Cerebellar cortex (tissue), 1 donor: Measurements from ENCODE around the gene SYDE2.
"Not testable (repeated sequence)": the region's sequence is repeated elsewhere in the genome, so short reads cannot be mapped to it uniquely, and the experiment has no call there.

Experiments
- DNase-seq: peaks from one replicate; pipeline ENCODE4 v3.0.0-alpha.2; 2015; ENCODE audit warnings: low spot score

SYDE2 gene

GRCh38 chr1:85174503-85174902 is 26.3 kb downstream of the SYDE2 start:
- no peak for DNase-seq

GRCh38 chr1:85172684-85173337 is 28.0 kb downstream of the SYDE2 start:
- no peak for DNase-seq

DNA sequence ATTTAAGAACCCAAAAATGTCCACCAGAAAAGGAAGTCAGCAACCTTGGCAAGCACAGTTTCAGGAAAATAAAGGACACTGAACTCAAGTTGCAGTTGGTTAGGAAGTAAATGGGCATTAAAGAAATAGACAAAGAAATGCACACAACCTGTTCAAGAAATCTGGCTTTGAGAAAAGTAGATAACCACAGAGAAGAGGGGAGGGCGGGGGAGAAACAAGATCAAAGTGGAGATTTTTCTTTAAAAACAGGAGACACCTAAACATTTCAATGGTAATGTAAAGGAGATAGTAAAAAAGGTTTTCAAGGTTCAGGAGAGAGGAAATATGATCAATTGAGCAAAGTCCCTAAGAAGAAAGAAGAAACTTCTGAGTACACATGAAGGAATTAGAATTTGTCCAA is 29.1 kb downstream of the SYDE2 start:
- no peak for DNase-seq

DNA sequence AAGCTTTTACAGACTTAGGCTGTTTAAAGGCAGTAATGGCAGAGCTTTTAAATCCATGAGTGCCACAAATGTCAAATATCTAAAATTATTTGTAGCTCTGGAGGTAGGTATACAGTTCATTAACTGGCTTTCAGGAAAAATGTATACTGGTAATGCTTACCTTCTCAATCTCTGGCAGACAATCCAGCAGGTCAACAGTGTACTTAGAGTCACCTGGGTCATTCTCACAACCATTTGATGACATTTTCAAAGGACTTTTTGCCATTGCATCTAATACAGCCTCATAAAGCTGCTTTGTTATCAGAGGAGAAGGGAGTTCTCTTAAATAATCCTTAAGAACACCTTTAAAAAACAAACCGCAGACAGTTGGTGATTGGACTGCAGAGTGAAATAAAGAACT is 31.9 kb downstream of the SYDE2 start:
- DNase-seq: no peak

DNA sequence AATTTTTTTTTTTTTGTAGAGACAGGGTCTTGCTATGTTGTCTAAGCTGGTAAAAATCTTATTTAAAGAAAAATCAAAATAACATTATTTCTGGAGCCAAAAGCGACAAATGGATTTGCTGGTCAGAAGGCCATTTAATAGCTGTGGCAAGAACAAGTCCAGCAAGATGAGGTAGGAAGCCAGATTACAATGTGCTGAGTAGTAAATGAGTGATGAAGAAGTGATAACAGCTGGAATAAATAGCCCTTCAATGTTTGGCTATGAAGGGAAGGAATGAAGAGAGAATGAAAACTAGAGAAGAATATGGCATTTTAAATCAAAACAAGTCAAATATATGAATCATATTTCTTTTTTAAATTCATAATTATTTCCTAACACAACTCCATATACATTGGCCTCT is 34.5 kb downstream of the SYDE2 start:
- no peak for DNase-seq

- no peak for DNase-seq
Measured at GRCh38 chr1:85158910-85159309, 41.9 kb downstream of the SYDE2 start.

DNA sequence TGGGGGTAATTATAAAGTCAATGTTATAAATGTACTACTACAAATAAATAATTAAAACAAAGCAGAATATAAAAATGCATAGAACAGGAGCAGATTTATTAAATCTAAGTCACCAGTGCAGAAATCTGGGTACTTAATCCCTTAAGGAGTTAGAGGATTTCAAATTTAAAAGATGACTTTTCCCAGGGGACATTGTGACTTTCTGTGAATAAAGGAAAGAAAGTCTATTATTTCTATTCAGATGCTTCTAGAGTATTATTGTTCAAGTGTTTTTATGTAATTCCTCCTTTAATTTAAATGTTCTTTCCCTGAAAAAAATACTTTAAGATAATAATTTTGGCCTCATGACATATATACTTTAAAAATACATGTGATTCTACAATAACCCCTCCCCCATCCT is 43.4 kb downstream of the SYDE2 start:
- no peak for DNase-seq

- no peak for DNase-seq
Measured at GRCh38 chr1:85153149-85153891, 47.5 kb downstream of the SYDE2 start.

DNA sequence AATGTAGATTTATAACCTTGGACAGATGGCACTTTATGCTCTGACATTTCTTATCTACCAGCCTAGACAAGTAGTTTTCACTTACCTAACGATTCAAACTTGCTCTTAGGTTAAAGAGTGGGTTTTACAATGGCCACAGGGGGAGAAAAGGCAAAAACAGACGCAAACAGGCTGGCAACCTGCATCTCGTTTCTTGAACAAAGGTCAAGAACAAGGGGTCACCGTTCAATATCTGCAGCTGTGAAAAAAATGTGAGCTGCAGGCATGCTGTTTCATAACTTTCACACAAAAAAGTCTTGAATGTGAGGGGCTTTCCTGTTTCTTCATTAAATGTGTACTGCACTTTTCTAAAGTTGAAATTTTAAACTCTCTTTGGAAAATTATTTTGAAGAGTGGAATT is 49.4 kb downstream of the SYDE2 start:
- DNase-seq: no peak

GRCh38 chr1:85149805-85150204 is 51.0 kb downstream of the SYDE2 start:
- no peak for DNase-seq

DNA sequence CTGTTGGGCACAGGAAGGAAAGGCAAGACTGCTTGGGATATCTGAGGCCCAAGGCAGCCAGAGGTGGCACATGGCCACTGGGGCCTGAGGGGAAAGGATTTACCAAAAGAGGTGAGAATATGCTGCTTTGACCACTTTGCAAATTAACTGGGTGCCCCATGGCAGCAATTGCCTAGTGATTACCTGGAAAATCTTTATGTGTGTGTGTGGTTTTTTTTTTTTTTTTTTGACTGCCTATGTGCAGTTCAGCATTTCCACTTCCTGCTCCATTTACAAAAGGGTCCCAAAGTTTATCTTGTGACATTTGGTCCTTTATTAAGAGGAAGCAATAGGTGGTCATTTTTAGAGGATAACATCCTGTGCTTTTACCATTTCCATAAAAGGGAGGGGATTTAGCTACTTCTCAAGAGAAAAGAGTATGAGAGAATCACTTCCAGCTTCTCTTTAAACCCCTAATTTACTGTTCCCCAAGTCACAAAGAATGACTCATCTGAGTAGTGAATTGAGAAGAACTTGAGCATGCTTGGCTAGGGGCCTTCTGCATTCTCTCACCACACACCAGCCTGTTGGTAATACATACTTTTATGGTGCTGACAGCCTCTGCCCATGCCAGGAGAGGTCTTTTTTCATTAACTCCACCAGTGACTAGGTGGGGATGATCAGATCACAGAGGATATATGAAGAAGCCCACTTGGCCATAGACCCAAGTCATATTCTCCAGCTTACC is 52.1 kb downstream of the SYDE2 start:
- no peak for DNase-seq

DNA sequence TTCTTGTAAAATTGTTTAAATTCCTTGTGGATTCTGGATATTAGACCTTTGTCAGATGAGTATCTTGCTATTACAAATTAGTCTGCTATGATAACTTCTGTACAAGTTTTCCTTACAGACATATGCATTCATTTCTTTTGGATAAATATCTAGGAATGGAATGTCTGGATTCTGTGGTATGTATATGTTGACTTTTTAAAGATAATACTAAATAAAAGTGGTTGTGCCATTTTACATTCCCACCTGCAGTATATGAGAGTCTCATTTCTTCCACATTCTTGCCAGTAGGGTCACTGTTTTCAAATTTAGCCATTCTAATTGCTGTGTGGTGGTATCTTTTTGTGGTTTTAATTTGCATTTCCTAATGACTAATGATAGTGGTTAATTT is 53.9 kb downstream of the SYDE2 start:
- DNase-seq: no peak

DNA sequence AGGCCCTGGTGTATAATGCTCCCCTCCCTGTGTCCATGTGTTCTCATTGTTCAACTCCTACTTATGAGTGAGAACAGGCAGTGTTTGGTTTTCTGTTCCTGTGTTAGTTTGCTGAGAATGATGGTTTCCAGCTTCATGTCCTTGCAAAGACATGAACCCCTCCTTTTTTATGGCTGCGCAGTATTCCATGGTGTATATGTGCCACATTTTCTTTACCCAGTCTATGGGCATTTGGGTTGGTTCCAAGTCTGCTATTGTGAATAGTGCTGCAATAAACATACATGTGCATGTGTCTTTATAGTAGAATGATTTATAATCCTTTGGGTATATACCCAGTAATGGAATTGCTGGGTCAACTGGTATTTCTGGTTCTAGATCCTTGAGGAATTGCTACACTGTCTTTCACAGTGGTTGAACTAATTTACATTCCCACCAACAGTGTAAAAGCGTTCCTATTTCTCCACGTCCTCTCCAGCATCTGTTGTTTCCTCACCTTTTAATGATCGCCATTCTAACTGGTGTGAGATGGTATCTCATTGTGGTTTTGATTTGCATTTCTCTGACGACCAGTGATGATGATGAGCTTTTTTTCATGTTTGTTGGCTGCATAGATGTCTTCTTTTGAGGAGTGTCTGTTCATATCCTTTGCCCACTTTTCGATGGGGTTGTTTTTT is 54.4 kb downstream of the SYDE2 start:
- DNase-seq: not testable (repeated sequence)

DNA sequence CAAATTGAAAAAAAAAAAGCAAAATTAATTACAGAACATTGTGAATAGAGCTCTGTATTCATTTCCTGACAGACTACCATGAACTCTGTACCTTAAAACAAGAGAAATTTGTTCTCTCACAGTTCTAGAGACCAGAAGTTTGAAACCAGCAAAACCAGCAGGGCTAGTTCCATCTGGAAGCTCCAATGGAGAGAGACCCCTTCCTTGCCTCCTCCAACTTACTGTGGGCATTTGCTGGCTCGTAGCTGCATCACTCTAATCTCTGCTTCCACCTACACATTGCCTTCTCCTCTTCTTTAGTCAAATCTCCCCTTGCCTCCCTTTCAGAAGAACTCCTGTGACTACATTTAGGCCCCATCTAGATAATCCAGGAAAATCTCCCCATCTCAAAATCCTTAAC is 56.5 kb downstream of the SYDE2 start:
- no peak for DNase-seq

GRCh38 chr1:85142753-85143152 is 58.1 kb downstream of the SYDE2 start:
- DNase-seq: peak; percentile 62

DNA sequence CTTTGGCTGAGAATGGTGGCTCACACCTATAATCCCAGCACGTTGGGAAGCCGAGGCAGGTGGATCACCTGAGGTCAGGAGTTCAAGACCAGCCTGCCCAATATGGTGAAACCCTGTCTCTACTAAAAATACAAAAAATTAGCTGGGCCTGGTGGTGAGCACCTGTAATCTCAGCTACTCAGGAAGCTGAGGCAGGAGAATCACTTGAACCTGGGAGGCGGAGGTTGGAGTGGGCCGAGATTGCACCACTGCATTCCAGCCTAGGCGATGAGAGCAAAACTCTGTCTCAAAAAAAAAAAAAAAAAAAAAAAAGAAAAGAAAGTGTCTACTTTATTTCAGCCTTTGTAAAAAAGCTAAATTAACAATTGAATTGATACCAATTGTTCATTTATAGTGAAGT is 62.4 kb downstream of the SYDE2 start:
- DNase-seq: not testable (repeated sequence)

- DNase-seq: peak; percentile 97
Measured at GRCh38 chr1:85137660-85138059, 63.2 kb downstream of the SYDE2 start.

GRCh38 chr1:85135392-85135798 is 65.4 kb downstream of the SYDE2 start:
- no peak for DNase-seq

DNA sequence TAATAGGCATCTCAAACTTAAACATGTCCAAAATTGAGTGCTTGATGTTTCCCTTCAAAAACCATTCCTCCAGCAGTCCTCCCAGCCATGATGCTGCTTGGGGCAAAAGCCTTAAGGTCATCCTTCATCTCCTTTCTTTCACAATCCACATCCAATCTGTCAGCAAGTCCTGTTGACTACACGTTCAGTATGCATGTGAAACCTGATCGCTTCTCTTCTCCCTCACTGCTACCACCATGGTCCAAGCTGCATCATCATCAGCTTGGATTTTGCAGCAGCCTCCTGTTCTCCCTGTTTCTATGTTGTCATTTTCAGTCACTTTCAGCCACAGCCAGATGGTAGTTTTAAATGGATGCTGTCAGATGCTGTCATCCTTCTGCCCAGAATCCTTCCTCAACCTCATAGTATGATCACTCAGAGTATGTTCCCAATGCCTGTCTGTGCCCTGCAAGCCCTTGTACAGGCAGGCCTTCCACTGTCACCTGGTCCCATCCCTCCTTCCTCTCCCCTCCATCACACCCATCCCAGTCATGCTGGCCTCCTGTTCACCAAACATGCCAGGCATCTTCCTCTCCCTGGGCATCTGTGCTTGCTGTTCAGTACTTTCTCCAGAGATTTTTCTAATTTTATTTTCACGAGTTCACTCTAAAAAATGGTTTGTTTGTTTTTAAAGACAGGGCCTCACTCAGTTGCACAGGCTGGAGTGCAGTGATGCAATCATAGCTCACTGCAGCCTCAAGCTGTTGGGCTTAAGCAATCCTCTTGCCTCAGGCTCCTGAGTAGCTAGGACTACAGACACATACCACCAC is 66.0 kb downstream of the SYDE2 start:
- peak; percentile 44 for DNase-seq

DNA sequence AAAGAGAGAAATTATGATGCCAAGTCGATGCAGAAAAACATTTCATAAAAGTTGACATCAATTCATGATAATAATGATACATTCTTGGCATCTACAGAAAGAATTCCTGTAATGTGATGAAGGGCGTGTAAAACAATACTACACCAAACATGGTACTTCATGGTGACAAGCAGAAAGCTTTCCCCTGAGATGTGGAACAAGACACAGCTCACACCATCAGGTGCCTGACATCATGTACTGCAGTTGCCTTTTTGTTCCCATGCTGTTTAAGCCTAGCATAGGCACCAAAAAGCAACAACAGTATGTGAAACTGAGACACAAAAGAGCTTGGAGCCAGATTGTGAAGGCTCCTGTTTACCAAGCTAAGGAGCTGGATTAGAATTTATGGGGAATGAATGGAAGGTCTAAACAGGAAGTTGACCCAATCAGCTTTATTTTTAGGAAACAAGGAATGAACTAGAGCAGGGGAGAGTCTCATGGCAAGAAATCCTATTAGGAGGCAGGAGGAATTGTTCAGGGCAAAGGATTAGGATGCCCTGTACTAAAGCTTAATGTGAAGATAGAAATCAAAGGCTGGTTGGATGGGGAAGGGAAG is 67.2 kb downstream of the SYDE2 start:
- DNase-seq: no peak

DNA sequence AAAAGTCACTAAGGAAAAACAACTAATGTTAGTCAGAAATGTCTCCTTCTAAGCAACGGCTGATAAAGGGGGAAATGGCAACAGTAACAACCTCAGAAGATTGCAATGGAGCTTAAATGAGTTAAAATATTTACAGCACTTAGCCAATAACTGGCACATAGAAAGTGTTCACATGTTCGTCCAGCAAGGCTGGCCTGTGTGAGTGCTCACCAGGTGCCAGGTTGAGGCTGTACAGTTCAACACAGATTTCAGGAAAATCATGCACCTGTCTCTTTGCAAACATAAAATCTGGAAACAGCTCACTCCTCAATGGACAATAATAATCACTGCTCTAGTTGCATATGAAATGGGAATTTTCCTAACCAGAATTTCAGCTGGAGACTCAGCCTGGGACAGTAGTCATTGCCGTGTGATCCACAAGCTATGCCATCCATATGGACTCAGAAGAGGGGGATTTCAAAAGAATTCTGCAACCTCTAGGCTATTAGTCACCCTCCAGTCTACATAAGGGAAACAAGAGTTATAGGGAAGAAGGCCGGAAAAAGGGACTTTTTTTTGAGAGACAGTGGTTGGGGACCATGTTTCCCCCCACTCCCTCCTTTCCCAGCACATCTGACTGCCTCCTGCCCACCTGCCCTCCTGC is 68.6 kb downstream of the SYDE2 start:
- no peak for DNase-seq
